IPS-NIHi7 (cell line): ENCODE results near the gene ACTBL2.

Experiments used
- DNase-seq: peaks from one replicate; pipeline ENCODE4 v3.0.0; 2012; ENCODE audit warnings: mixed read lengths; ENCODE audit errors: extremely low spot score

The ACTBL2 gene

DNA sequence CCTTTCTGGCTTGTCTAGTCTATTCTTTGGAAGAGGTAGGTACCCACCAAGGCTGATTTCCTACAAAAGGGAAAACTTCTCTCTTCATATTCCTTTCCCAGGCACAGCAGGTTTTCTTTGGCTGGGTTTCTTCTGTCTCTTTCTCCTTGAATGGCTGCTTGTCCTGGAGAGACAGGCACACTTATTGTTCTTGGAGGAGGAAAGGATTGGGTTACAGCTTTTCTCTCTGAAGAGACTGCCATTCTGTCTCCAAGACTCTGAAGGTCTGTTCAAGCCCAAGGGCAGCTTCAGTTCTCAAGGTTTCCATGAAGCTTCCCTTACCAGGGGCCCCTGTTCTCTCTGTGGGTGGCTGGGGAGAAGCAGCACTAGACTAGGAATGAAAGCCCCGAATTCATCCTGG is 33.9 kb downstream of the ACTBL2 start:
- no peak for DNase-seq

DNA sequence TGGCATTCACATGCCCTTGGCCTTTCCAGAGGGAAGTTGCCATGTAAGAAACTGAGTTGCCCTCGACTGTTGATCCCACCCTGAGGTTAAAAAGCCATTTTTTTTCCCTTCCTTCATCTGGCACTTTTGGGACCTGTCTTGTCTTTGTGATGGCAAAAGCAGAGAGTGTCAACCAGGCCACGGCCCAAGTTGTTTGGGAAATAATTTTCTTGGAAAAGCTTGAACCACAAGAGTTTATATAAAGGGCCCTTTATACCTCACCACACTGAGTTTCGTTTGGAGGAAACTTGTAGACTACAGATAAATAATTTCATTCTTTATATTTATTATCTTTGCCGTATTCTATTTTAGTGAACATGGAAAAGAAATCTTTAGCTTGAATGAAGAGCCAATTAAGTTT is 34.3 kb downstream of the ACTBL2 start:
- no peak for DNase-seq

DNA sequence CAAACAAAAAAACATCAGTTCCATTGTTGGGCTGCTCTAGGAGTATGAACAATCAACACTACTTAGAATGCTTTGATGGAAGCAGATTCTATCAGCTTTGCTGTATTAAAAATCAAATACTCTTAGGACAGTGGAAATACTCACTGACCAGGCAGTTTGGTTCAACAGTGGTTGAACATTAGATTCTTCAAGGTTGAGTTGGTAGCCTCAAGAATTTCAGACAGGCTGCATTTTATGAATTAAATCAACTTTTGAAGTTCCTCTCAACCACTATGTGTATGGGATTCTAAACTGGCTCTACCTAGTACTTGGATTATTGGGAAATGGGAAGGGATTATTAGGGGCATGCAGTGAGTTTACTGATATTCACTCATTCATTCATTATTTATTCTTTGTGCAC is 35.0 kb downstream of the ACTBL2 start:
- DNase-seq = no peak

DNA sequence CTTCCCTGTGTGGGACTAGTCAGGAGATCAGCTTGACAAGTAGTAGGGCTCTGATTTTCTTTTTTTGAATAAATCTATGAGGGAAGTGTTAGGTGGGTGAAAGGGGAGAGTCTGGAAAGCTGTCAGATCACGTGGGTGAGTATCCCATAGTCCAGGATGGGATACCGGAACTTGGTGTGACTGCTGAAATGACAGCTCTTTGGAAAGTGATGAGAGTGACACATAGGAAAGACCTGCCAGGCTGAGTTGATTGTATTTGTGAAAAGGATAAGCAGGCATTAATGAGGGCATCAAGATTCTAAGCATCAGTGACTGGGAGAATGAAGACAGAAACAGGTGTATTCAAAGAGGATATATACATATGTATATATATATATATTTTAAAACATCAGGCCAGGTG is 35.6 kb downstream of the ACTBL2 start:
- DNase-seq = no peak

DNA sequence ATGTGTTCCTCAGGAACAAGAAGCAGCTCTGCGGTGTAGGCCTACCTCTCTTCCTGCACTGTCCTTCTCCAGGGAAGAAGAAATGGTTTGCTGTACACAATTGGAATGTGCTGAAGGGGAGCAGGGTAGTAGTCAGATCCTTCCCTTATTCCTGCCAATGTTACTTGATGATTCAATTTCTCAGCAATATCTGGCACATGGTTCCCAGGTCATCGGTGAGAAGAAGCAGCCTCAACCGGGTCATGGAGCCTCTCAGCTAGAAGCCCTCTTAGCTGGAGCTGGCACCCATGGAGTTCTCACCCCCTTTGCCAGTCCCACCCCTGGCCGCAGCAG is 36.9 kb downstream of the ACTBL2 start:
- DNase-seq = no peak

DNA sequence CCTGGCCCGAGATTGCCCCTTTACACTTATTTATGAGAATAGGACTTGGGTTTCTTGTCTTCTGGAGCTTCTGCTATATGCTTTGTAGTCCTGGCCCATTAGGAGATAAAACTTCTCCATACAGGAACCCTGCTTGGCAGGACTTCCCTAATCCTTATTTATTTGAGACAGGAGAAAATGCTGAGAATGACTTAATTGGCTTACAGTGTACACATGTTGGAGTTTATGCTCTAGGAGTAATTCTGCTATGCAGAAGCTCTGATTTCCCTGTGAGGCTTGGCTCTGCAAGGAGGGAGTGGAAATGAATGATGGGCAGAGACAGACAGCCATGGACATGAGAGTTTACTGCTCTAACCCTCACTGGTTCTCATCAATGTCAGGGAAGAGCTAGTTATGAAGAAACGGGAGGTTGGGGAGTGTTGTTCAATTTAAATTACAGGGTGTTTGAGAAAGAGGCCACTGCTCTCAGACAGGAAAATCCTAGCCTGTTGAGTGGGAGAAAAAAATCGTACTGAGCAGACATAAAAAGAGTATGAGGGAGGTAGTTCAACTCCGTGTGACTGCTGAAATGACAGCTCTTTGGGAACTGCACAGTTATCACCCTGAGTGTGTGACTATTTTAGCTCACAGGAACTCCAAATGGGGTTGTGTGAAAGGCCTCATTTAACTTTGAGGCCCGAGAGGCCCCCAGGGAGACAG is 37.5 kb downstream of the ACTBL2 start:
- no peak for DNase-seq

DNA sequence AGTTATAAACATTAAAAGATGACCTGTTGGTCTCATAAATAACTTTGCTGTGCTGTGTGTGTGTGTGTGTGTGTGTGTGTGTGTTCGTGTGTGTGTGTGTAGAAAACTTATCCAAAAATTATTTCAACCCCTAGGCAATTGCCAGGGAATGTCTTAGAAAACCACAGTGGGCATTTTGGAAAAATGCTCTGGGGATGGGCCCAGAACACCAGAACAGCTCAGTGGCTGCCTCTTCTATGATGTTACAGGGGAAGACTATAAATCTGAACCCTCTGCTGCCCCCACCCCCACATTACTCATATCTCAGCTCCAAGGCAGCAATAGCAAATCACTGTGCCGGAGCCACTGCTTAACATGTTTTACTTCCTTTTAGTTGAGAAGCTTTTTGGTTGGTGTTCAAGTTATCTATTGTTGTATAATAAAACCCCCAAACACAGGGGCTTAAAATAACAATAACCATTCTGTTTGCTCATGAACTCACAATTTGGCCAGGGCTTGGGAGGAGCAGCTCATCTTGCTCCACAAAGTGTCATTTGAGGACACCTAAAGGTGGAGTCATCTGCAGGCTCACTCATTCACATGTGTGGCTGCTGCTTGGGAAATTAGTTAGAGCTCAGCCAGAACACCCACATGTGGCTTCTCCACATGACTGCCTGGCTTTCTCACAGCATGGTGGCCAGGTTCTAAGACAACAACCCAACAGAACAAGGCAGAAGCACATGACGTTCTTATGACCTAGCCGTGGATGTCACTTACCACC is 40.4 kb downstream of the ACTBL2 start:
- DNase-seq = no peak

DNA sequence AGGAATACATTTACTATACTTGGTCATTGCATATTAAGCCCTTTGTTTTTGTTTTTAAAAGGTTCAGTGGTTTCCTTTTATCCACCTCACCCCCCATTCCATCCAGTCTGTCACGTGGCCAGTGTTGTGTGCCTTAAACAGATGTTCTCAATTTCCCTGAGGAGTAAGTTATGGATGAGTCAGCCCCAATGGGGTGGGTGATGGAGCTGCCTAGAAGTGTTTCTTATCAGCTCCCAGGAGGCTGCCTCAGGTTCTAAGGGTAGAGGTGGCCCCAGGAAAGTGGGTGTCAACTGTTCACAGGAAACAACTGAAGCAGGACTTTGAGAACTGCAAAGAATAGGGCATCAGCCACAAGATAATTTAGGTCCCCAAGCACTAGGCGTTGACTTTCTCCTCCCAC is 41.1 kb downstream of the ACTBL2 start:
- no peak for DNase-seq

DNA sequence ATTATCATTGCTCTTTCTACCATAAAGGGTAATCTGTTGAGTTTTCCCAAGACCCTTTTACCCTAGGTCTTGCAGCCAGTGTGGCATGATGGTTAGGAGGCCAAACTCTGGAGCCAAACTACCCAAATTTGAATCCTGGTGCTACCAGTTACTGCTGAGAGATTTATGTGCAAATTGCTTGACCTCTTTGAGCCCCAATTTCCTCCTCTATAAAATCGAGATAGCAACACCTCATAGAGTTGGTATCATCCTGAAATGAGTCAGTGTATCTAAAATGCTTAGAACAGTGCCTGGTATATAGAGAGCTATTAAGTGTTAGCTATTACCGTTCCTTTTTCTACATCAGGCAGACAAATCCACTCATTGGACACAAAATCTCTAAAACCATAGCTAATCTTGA is 43.0 kb downstream of the ACTBL2 start:
- no peak for DNase-seq

DNA sequence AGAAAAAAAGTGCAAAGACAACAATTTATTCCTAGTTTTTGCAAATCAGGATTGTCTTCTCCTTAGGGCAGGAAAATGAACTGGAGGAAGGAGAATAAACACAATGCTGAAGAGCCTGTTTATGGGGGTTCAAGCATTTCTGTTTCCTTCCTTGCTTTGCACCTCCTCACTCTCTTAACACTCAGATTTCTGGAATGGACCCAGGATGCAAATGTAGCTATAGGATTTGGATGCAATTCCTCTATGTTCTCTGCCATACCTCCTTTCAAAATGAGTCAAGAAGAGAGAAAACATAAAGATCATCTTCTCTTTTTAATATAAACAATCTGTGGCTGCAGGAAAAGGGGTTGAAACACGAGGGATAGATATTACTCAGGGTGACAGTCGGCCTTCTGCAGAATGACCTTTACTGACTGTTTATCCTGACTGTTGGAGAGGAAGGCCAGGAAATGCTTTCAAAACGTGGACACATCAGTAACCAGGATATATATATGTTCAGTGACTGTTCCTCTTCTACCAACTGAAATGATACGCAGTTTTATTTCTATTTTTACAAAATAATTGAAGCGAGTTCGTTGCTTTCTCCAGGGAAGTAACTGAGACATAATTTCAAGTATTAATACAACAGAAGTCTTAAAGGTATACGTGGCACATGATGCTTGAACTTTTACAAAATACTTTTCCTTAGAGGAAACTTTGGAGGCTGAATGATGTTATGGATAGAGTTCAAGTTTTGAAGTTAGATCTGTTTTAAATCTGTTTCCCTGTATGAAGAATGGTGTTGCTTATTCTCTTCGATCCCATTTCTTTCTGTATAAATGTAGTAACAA is 44.4 kb downstream of the ACTBL2 start:
- DNase-seq = no peak

DNA sequence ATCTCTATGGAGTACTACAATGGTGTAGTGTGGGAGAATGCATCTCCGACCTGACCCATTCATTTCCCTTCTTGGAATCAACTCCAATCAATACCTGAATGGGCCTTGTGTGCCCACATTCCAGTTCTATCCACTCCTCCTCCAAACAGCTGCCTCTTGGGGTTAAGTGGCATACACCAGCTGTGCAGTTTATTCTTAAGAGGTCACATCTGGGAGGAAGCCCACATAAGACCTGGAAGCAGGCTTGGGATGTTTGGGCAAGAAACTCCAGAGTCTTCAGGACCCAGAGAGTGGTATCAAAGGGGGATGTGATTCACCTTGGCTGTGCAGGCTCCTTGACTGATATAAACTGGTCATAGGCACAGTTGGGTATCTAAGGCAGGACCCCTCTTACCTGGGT is 46.0 kb downstream of the ACTBL2 start:
- DNase-seq = no peak

DNA sequence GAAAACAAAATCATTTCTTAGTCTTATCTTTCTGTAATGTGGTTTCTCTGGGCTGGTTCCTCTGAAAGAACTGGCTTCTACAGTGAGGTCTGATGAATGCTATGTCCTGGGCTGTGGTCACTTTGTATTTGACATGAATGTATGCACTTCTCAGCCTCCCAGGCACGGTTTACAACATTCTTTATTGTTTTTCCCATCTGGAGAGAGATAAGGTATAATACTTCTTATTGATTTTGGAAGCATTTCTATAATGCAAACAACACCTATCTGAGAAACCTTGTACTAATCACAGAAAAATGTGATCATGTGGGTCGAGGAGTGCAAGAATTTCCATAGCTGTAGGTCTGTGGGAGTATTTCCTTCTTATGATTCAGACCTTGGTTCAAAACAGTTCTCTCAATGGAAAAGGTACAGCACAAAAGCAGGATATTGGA is 46.9 kb downstream of the ACTBL2 start:
- DNase-seq = no peak

DNA sequence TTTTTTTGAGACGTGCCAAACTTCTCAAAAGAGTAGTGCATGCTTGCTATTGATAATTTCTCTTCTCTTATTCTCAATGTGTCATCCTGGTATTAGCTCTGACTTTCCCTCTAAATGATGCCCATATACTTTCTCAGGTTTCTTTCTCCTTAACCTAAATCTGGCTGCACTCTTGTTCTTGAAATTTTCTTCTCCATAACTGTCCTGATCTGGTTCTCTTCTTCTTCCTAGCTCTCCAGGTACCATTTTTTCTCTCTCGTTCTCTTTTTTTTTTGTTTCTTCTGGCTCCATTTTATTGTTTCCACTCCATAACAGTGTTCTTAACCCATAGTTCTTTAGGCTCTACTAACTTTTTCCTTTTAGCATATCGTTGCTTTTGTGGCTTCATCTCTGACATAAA is 47.9 kb downstream of the ACTBL2 start:
- DNase-seq = no peak

DNA sequence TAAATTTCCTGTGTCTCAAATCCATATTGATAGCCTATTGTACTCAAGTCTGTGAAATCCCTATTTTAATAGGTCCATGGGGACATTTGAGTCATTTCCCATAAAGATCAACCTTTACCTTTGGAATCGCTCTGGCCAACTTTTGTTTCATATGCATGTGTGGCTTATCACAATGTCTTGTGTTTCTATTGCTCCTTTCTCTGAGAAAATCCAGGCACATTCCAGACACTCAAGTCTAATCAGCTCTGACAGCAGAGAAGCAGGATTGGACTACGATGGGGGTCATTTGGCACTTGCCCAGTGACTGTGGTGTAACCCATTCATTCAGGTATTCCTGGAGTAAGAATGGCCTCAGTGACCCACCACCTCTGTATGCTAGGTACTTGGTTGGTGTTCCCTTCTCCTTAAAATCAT is 48.4 kb downstream of the ACTBL2 start:
- no peak for DNase-seq

DNA sequence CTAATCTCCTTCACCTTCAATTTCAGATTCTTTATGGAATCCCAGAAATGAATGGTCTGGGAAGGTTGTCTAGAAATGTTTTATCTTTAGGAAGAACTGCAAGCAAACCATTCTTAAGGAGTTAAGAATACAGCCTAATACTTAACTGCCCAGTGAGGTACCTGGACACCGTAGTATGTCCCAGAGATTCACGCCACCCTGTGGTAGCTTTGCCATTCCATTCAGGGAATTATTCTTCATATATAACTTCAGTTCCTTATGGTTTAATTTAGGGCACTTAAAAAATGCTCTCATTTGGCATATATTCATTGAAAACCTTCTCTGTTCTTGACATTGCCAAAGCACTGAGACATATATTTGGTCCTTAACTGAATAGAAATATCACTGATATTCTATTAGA is 49.7 kb downstream of the ACTBL2 start:
- peak; percentile 29 for DNase-seq

DNA sequence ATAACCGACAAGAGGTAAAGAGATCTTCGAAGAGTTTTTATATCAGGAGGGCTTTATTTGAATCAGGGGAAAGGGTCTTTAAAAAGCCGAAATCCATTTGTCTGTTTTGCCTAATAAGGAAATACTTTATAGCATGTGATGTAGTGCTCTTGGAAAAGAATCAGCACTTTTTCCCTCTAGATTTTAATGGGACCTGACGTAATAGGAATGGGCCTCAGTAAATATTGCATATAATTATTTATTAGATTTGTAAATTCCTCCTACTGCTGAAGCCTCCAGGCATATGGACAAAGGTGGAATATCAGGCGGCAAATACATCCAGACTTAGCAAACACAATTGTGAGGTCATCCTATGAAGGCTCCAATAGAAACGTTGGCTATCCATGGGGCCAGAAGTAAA is 50.9 kb downstream of the ACTBL2 start:
- no peak for DNase-seq
